ENCODE data around the gene TMEM186.

DNA sequence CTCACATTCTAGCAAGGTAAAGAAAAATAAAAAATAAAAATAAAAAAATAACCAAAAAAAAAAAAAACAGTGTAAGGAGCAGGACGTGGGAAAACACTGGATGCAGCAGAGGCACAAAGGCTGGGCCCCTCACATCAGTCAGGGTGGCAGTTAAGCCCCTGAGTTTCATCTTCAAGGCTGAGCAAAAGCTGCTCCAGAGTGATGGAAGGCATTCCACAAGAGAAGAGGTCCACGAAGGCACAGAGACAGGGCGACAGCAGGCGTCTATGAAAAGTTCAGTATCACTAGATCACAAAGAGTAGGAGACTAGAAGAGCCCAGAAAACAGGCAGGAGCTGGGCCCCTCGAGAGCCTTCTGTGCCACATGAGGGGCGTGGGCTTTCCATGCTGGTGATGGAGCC is 12.0 kb downstream of the TMEM186 start:
- no peak for TF ChIP-seq EZH2 (IDR thresholded peaks at IDR 0.05; ENCODE audit: low read depth)
- TF ChIP-seq, protein P1, sequence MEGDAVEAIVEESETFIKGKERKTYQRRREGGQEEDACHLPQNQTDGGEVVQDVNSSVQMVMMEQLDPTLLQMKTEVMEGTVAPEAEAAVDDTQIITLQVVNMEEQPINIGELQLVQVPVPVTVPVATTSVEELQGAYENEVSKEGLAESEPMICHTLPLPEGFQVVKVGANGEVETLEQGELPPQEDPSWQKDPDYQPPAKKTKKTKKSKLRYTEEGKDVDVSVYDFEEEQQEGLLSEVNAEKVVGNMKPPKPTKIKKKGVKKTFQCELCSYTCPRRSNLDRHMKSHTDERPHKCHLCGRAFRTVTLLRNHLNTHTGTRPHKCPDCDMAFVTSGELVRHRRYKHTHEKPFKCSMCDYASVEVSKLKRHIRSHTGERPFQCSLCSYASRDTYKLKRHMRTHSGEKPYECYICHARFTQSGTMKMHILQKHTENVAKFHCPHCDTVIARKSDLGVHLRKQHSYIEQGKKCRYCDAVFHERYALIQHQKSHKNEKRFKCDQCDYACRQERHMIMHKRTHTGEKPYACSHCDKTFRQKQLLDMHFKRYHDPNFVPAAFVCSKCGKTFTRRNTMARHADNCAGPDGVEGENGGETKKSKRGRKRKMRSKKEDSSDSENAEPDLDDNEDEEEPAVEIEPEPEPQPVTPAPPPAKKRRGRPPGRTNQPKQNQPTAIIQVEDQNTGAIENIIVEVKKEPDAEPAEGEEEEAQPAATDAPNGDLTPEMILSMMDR (conservative IDR thresholded peaks at IDR 0.05), result no peak

Data from PC-9 (cell line).